Natural killer cell (primary cell): ENCODE results near the gene PTCH1. TPM values are rescaled to one million over a fixed set of nuclear protein-coding genes. Genes with fewer than 3 reads are reported as not detected.

ENCODE experiments used
- ATAC-seq, 3 donors: fragments of 150-1000 bp in 2 of 3; fragments of 200-7000 bp in 1 of 3; cut with Tn5 transposase; 1 replicate in 1 of 3; 2 replicates in 2 of 3; pipeline ENCODE4 v1.10.0; 2021; ENCODE audit warnings: mild to moderate bottlenecking in 2 of 3, moderate library complexity in 2 of 3
- DNase-seq, 2 donors: peaks; one replicate each; pipeline versions ENCODE4 v3.0.0 to v3.0.0-alpha.2; 2013 to 2021; ENCODE audit warnings: mixed read lengths in 1 of 2
- H3K27ac ChIP-seq: one replicate; pipeline ENCODE4 v1.5.1; 2013; ENCODE audit warnings: mild to moderate bottlenecking, low read length
- H3K27me3 ChIP-seq: one replicate; pipeline ENCODE4 v1.6.1; 2013; ENCODE audit warnings: low read length; ENCODE audit not compliant: control insufficient read depth, insufficient read depth
- H3K36me3 ChIP-seq: one replicate; pipeline ENCODE4 v1.6.1; 2013; ENCODE audit warnings: low read length; ENCODE audit not compliant: control insufficient read depth, insufficient read depth
- H3K4me1 ChIP-seq: one replicate; pipeline ENCODE4 v1.6.1; 2013; ENCODE audit warnings: low read length; ENCODE audit not compliant: control insufficient read depth, insufficient read depth
- H3K4me3 ChIP-seq: one replicate; pipeline ENCODE4 v1.5.1; 2013; ENCODE audit warnings: low read length
- H3K9me3 ChIP-seq: one replicate; pipeline ENCODE4 v1.6.1; 2013; ENCODE audit warnings: low read length; ENCODE audit not compliant: control insufficient read depth, insufficient read depth
- H3K27ac Mint-ChIP-seq, 2 donors: one replicate each; pipeline ENCODE4 v1.8.0; 2022; ENCODE audit warnings: mild to moderate bottlenecking in 2 of 2, mixed read lengths in 2 of 2, moderate library complexity in 1 of 2
- H3K27me3 Mint-ChIP-seq, 2 donors: one replicate each; pipeline ENCODE4 v1.8.0; 2022; ENCODE audit warnings: low read depth in 2 of 2, mixed read lengths in 2 of 2
- H3K36me3 Mint-ChIP-seq: one replicate; pipeline ENCODE4 v1.8.0; 2022; ENCODE audit warnings: mixed read lengths
- H3K4me1 Mint-ChIP-seq, 2 donors: one replicate each; pipeline ENCODE4 v1.8.0; 2022; ENCODE audit warnings: mixed read lengths in 2 of 2
- H3K4me3 Mint-ChIP-seq: one replicate; pipeline ENCODE4 v1.8.0; 2022; ENCODE audit warnings: mild to moderate bottlenecking, moderate library complexity, mixed read lengths
- H3K9me3 Mint-ChIP-seq, 2 donors: one replicate each; pipeline ENCODE4 v1.8.0; 2022; ENCODE audit warnings: mixed read lengths in 2 of 2
- WGBS: methylation state at CpG from one replicate; pipeline ENCODE4 v1.1.7; 2013; ENCODE audit warnings: missing lambda C conversion rate; ENCODE audit not compliant: insufficient coverage; 5-methylcytosine and 5-hydroxymethylcytosine counted together
- intact Hi-C: fragments of 100-400 bp; cut with micrococcal nuclease; formaldehyde crosslinking; loops from one replicate; pipeline ENCODE4 v1.14.2; 2022
- total RNA-seq, 4 donors: library from RNA; stranded (reverse); fragments of 120-200 nt in 1 of 4; gene quantifications; one replicate each; pipeline versions ENCODE4 v1.2.3 to v1.2.4, GENCODE V29; 2013 to 2022
- TF ChIP-seq, protein P1 (sequence below): fragments of 200-600 bp; IDR thresholded peaks from one replicate; pipeline ENCODE4 v1.8.0; 2022; ENCODE audit warnings: antibody characterized with exemption

PTCH1 gene
- total RNA-seq, 3 donors from 2014 or later (not counting 1 experiment from before 2014, with no cell fraction given) = 60.9 to 127 (median 82.1) TPM

DNA sequence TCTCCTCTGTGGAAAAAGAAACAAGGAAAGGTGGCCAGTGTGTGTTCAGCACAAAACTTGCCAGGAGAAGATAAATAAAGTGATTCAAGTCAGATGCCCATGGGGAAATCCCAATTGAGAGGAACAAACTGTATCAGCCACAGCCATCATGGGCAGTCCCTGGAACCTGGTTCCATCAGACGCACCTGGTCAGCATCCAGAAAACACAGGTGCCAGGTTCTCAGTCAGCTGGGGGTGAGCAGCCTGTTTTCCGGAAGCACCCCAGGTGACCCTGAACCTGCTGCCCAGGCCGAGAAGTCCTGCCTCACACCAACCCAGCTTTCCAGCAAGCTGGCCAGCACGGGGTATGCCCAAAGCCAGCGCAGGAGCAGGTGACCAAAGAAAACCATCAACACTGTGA lies 30.5 kb downstream of the PTCH1 start:
- no peaks in the 10 kb centered on the region for H3K36me3 ChIP-seq
- H3K4me1 Mint-ChIP-seq = peaks cover 56 to 72% of the 10 kb centered on the region in 2 donors
- peaks cover 4% of the 10 kb centered on the region for H3K4me1 ChIP-seq
- no peak overlapping the region for H3K27ac ChIP-seq
- TF ChIP-seq, protein P1, sequence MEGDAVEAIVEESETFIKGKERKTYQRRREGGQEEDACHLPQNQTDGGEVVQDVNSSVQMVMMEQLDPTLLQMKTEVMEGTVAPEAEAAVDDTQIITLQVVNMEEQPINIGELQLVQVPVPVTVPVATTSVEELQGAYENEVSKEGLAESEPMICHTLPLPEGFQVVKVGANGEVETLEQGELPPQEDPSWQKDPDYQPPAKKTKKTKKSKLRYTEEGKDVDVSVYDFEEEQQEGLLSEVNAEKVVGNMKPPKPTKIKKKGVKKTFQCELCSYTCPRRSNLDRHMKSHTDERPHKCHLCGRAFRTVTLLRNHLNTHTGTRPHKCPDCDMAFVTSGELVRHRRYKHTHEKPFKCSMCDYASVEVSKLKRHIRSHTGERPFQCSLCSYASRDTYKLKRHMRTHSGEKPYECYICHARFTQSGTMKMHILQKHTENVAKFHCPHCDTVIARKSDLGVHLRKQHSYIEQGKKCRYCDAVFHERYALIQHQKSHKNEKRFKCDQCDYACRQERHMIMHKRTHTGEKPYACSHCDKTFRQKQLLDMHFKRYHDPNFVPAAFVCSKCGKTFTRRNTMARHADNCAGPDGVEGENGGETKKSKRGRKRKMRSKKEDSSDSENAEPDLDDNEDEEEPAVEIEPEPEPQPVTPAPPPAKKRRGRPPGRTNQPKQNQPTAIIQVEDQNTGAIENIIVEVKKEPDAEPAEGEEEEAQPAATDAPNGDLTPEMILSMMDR = no peak
- no peak overlapping the region for H3K4me3 Mint-ChIP-seq
- intact Hi-C loops = no loop called here
- peaks cover 7 to 8% of the 10 kb centered on the region in 2 donors for H3K27me3 Mint-ChIP-seq
- no peaks in the 10 kb centered on the region for H3K27me3 ChIP-seq
- WGBS = 96% methylated on average over 5 of the region's 5 CpGs
- no peak overlapping the region for H3K27ac Mint-ChIP-seq
- no peak overlapping the region for H3K4me3 ChIP-seq
- peak in 1 of 3 donors; percentile 11 for ATAC-seq
- peaks cover 12% of the 10 kb centered on the region for H3K36me3 Mint-ChIP-seq
- no peak for DNase-seq
- H3K9me3 Mint-ChIP-seq = no peaks in the 10 kb centered on the region
- H3K9me3 ChIP-seq = no peaks in the 10 kb centered on the region

DNA sequence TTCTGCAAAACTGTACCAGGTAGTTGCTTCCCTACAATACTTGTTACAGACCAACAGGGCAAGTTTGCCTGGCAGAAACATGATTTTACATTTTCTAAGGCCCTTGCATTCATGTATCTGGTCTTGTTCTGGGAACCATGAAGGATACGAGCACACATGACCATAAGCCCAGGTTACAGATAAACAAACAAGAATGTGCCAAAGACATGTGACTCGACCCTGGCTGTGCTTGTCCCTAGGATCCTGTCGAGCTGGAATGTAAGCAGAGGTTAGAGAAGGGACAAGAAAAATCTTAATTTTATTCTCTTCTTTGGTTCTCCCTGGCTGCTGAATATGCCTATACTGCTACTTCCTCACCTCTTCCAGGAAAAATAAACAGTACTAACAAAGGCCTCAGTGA lies 32.5 kb downstream of the PTCH1 start:
- Mint-ChIP-seq H3K36me3 (peaks cover 24% of the 10 kb centered on the region), H3K9me3 (no peaks in the 10 kb centered on the region), H3K27me3 (peaks cover 13 to 14% of the 10 kb centered on the region in 2 donors), H3K4me1 (peaks cover 63 to 65% of the 10 kb centered on the region in 2 donors), H3K4me3 (no peak overlapping the region), H3K27ac (no peak overlapping the region)
- H3K4me3 ChIP-seq = no peak overlapping the region
- no peak overlapping the region for H3K27ac ChIP-seq
- H3K27me3 ChIP-seq = peaks cover 3% of the 10 kb centered on the region
- H3K4me1 ChIP-seq = peaks cover 4% of the 10 kb centered on the region
- DNase-seq (no peak), ATAC-seq (no peak)
- TF ChIP-seq, protein P1 = no peak
- no peaks in the 10 kb centered on the region for H3K9me3 ChIP-seq
- intact Hi-C loops = no loop called here
- WGBS = 87% methylated on average over 3 of the region's 3 CpGs
- H3K36me3 ChIP-seq = peaks cover 11% of the 10 kb centered on the region

DNA sequence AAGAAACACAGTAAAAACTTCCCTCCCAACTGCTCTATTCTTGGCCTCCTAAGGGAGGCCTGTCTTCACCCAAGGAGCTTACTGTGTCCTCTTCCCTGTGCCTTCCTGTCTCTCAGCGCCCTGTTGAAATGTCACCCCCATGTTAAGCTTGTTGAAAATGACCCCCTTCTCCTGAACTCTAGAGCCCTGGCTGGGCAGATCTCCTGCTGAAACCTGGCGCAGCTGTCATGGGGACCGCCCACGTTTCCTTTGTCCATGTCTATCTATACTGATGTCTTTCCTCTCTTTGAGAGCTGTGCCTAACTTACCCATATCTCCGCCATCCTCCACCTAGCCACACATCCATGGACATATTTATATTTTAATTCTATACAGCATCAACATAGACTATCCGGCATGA lies 33.3 kb downstream of the PTCH1 start:
- H3K27ac Mint-ChIP-seq = peak overlapping the region in 1 of 2 donors; percentile 17

More for the DNA sequence above, 33.3 kb downstream of the PTCH1 start:
- Histone ChIP-seq H3K4me3 (no peak overlapping the region), H3K27ac (no peak overlapping the region), H3K9me3 (no peaks in the 10 kb centered on the region), H3K27me3 (peaks cover 3% of the 10 kb centered on the region), H3K36me3 (peaks cover 18% of the 10 kb centered on the region), H3K4me1 (peaks cover 4% of the 10 kb centered on the region)
- no peak for ATAC-seq
- no peak for DNase-seq
- no peak overlapping the region for H3K4me3 Mint-ChIP-seq
- intact Hi-C loops = no loop called here
- H3K9me3 Mint-ChIP-seq = no peaks in the 10 kb centered on the region
- H3K4me1 Mint-ChIP-seq = peaks cover 57 to 63% of the 10 kb centered on the region in 2 donors
- TF ChIP-seq, protein P1 = no peak
- WGBS = 89% methylated on average over 6 of the region's 6 CpGs
- H3K36me3 Mint-ChIP-seq = peaks cover 25% of the 10 kb centered on the region
- H3K27me3 Mint-ChIP-seq = peaks cover 13 to 14% of the 10 kb centered on the region in 2 donors
